B cell (primary cell): ENCODE data around the gene NCOA1.

ENCODE experiments used
- EZH2 ChIP-seq: IDR thresholded peaks from 2 replicates; pipeline ENCODE4 v1.6.1; 2012; ENCODE audit warnings: borderline replicate concordance, low read depth, mild to moderate bottlenecking, moderate library complexity, low read length; ENCODE audit not compliant: insufficient read depth, poor library complexity, severe bottlenecking
- TF ChIP-seq, protein P1 (sequence below): fragments of 200-600 bp; IDR thresholded peaks from one replicate; pipeline ENCODE4 v1.8.0; 2022; ENCODE audit warnings: antibody characterized with exemption, mild to moderate bottlenecking

DNA sequence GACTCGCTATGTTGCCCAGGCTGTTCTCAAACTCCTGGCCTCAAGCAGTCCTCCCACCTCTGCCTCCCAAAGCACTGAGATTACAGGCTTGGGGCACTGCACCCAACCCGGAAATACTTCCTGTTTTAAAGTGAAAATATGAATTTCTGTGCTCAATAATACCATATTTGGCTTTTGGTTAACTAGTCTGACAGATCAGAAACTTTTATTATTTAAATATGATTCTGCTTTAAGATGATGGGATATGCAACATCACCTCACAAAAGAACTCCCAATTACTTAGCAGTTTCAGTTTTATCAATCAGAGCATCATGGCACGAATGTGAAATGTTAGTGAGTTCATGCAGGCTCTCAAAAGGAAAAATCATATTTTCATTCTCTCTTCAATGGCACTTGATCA lies 181.5 kb downstream of the NCOA1 start:
- TF ChIP-seq, protein P1, sequence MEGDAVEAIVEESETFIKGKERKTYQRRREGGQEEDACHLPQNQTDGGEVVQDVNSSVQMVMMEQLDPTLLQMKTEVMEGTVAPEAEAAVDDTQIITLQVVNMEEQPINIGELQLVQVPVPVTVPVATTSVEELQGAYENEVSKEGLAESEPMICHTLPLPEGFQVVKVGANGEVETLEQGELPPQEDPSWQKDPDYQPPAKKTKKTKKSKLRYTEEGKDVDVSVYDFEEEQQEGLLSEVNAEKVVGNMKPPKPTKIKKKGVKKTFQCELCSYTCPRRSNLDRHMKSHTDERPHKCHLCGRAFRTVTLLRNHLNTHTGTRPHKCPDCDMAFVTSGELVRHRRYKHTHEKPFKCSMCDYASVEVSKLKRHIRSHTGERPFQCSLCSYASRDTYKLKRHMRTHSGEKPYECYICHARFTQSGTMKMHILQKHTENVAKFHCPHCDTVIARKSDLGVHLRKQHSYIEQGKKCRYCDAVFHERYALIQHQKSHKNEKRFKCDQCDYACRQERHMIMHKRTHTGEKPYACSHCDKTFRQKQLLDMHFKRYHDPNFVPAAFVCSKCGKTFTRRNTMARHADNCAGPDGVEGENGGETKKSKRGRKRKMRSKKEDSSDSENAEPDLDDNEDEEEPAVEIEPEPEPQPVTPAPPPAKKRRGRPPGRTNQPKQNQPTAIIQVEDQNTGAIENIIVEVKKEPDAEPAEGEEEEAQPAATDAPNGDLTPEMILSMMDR, result no peak
- TF ChIP-seq EZH2, result no peak
